HEK293T (cell line): ENCODE data around the gene HEPN1.

ENCODE experiments used
- BHLHE40 ChIP-seq: fragments of 450-650 bp; IDR thresholded peaks from 2 replicates; pipeline ENCODE4 v1.6.1; 2016; ENCODE audit warnings: mild to moderate bottlenecking, moderate library complexity, borderline replicate concordance
- CTBP1 ChIP-seq: fragments of 450-650 bp; IDR thresholded peaks from 2 replicates; pipeline ENCODE4 v1.6.1; 2016; ENCODE audit warnings: borderline replicate concordance
- ELF4 ChIP-seq: fragments of 450-650 bp; IDR thresholded peaks from 2 replicates; pipeline ENCODE4 v1.6.1; 2017; ENCODE audit warnings: antibody characterized with exemption
- FOXM1 ChIP-seq: fragments of 450-650 bp; IDR thresholded peaks from 2 replicates; pipeline ENCODE4 v1.6.1; 2017; ENCODE audit warnings: mild to moderate bottlenecking, borderline replicate concordance
- HDGF ChIP-seq: fragments of 450-650 bp; IDR thresholded peaks from 2 replicates; pipeline ENCODE4 v1.6.1; 2017; ENCODE audit warnings: antibody characterized with exemption, borderline replicate concordance
- NFRKB ChIP-seq: fragments of 450-650 bp; IDR thresholded peaks from 2 replicates; pipeline ENCODE4 v1.6.1; 2016; ENCODE audit warnings: mild to moderate bottlenecking, moderate library complexity
- SP1 ChIP-seq: fragments of 450-650 bp; IDR thresholded peaks from 2 replicates; pipeline ENCODE4 v1.6.1; 2017
- SUZ12 ChIP-seq: fragments of 450-650 bp; IDR thresholded peaks from 2 replicates; pipeline ENCODE4 v1.6.1; 2016; ENCODE audit warnings: mild to moderate bottlenecking
- TARDBP ChIP-seq: fragments of 450-650 bp; IDR thresholded peaks from 2 replicates; pipeline ENCODE4 v1.6.1; 2016

GRCh38 chr11:124886476-124886875, 32.6 kb upstream of the HEPN1 start:
- TF ChIP-seq TARDBP (no peak), SP1 (no peak), HDGF (no peak), NFRKB (no peak), BHLHE40 (no peak), SUZ12 (no peak), FOXM1 (no peak), ELF4 (no peak), CTBP1 (no peak)
